Spinal cord (tissue), 10 donors: Measurements from ENCODE around the gene TECPR2. TPM values are rescaled to one million over a fixed set of nuclear protein-coding genes. Genes with fewer than 3 reads are reported as not detected.

Experiments used
- DNase-seq, 6 donors: peaks; one replicate each; pipeline versions ENCODE4 v3.0.0 to v3.0.0-alpha.2; 2013 to 2015; ENCODE audit warnings: low spot score in 6 of 6, low read depth in 4 of 6
- H3K27ac ChIP-seq: one replicate; pipeline ENCODE4 v1.5.1; 2013; ENCODE audit warnings: low read depth, low read length, control low read depth
- H3K27me3 ChIP-seq: one replicate; pipeline ENCODE4 v1.6.1; 2013; ENCODE audit warnings: low read length; ENCODE audit not compliant: control insufficient read depth, insufficient read depth
- H3K36me3 ChIP-seq: one replicate; pipeline ENCODE4 v1.6.1; 2013; ENCODE audit warnings: low read length; ENCODE audit not compliant: control insufficient read depth, insufficient read depth
- H3K4me1 ChIP-seq: one replicate; pipeline ENCODE4 v1.6.1; 2013; ENCODE audit warnings: low read length; ENCODE audit not compliant: control insufficient read depth, insufficient read depth
- H3K4me3 ChIP-seq: one replicate; pipeline ENCODE4 v1.5.1; 2013; ENCODE audit warnings: low read depth, low read length, control low read depth
- H3K9me3 ChIP-seq: one replicate; pipeline ENCODE4 v1.6.1; 2013; ENCODE audit warnings: low read length; ENCODE audit not compliant: control insufficient read depth, insufficient read depth
- WGBS: methylation state at CpG from one replicate; pipeline ENCODE4 v1.1.5; 2013; ENCODE audit warnings: missing lambda C conversion rate; ENCODE audit not compliant: insufficient coverage; 5-methylcytosine and 5-hydroxymethylcytosine counted together
- polyA plus RNA-seq, 2 donors: library from polyadenylated mRNA; unstranded; fragments of 120-200 nt; gene quantifications; one replicate each; pipeline ENCODE4 v1.2.1, GENCODE V29; 2013; ENCODE audit not compliant: insufficient read length in 2 of 2
- total RNA-seq, 2 donors: library from RNA; depleted of rRNA in 1 of 2; stranded (reverse); fragments of 120-200 nt in 1 of 2; fragments of >200 nt in 1 of 2; gene quantifications; one replicate each; pipeline versions ENCODE4 v1.2.3 to v1.2.4, GENCODE V29; 2013 to 2014
- donor health status: healthy.

TECPR2 gene
- total and polyA plus RNA-seq, 4 donors = 19.4 to 48.8 (median 34.6) TPM

GRCh38 chr14:102469261-102469660 is 106.5 kb downstream of the TECPR2 start:
- Histone ChIP-seq H3K4me3 (no peak overlapping the region), H3K36me3 (peaks cover 29% of the 10 kb centered on the region), H3K9me3 (no peaks in the 10 kb centered on the region), H3K27me3 (no peaks in the 10 kb centered on the region), H3K27ac (no peak overlapping the region), H3K4me1 (peaks cover 22% of the 10 kb centered on the region)
- no peak for DNase-seq
- no CpG with 5 or more reads among the region's 1 CpG for WGBS

DNA sequence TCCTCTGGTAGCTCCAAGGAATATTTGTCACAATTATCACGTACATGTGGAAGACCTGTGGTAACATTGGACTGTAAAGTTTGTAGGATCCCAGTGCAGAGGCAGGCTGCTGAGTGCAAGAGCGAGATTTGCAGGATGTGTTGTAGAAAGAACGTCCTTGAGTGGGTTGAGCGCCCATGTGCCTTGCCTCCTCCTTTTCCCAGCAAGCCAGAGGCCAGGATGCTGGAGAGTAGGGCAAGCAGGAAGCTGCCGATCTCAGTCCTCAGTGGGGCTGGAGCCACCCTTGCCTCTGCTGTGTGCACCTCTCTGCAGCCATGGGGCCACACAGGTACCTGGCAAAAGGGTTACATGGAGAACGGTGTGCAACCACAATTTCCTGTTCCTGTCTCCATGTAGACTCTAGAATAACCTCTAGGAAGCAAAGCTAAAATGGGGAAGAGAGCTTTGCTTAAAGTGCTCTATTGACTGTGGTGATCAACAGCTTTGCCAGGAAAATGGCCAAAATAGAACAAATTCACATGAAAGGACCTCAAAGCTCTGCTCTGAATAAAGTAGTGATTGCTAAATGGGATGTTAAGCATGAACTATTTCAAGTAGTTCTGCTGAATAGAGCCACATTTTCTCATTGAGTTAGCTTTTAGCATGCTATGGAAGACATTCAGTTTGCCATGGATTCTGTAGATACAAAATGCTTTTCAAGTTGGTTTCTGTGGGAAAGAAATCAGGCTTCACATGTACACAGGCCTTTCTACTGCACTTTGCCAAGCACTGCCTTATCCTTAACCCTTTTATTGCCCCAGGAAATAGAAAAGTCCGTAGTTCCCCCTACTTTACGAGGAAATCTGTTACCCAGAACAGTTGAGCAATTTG is 109.4 kb downstream of the TECPR2 start:
- no peak overlapping the region for H3K4me3 ChIP-seq
- DNase-seq = peak in 4 of 6 donors; percentile 42 to 82 (median 60)
- H3K27me3 ChIP-seq = no peaks in the 10 kb centered on the region
- H3K9me3 ChIP-seq = no peaks in the 10 kb centered on the region
- peak overlapping the region; percentile 92 for H3K27ac ChIP-seq
- peaks cover 29% of the 10 kb centered on the region for H3K4me1 ChIP-seq
- WGBS = 65% methylated on average over 7 of the region's 8 CpGs
- peaks cover 19% of the 10 kb centered on the region for H3K36me3 ChIP-seq

DNA sequence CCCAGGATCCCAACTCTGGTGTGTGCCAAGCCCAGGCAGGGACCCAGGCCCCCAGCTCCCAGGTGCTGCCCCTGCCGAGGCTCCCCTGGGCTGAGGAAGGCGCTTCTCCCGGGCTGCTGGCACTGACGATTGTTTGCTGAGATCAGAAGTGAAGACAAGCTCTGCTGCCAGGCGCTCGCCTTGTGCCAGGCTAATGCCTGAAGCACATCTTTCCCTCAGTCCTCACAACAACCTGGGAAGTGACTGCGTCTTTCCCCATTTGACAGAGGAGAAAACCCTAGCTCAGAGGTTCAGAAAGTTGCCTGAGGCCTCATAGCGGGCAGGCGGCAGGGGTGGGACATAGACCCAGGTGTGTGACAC is 110.0 kb downstream of the TECPR2 start:
- DNase-seq = peak in 3 of 6 donors; percentile 26 to 89 (median 54)
- H3K9me3 ChIP-seq = no peaks in the 10 kb centered on the region
- H3K36me3 ChIP-seq = peaks cover 16% of the 10 kb centered on the region
- peak overlapping the region; percentile 92 for H3K27ac ChIP-seq
- H3K4me1 ChIP-seq = peaks cover 29% of the 10 kb centered on the region
- no peaks in the 10 kb centered on the region for H3K27me3 ChIP-seq
- no peak overlapping the region for H3K4me3 ChIP-seq
- WGBS = 49% methylated on average over 9 of the region's 9 CpGs

DNA sequence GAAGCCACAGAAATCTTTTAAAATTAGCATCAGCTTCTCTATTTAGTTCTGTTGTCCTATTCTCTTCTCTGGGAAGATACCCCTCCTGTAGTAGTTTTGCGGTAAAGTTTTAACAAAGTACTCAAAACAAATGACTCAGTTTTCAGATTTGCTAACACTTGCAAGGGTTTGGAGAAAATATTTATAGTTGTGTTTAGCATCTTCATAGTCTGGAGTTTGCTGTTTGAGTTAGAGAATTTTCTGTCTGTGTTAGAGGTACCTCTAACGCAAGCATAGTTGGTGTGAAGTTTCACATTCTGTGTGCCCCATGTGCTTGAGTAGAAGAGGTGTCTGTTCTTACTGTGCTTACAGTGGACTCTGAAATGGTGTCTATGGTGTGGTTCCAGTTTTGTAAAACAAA is 110.8 kb downstream of the TECPR2 start:
- Histone ChIP-seq H3K9me3 (no peaks in the 10 kb centered on the region), H3K36me3 (peaks cover 16% of the 10 kb centered on the region), H3K27ac (peak overlapping the region; percentile 92), H3K4me3 (no peak overlapping the region), H3K4me1 (peaks cover 29% of the 10 kb centered on the region), H3K27me3 (no peaks in the 10 kb centered on the region)
- no peak for DNase-seq
- 100% methylated on average over 1 of the region's 2 CpGs for WGBS

DNA sequence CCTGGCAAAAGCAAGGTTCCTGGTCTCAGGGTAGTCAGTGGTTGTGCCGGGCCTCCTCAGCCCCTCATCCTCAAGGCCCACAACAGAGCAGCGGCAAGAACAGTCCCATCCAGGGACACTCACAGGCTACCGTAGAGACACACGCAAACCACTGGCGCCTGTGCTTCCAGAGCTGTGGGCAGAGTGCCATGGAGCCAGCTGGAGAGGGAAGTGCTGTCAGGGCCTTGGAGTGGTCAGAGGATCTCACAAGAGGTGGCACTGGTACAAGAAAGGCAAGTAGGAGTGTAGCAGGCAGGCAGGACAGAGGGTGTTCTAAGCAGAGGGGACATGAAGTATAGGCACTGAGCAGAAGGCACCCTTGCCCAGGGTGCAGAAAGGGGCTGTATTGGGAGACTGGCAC is 112.2 kb downstream of the TECPR2 start:
- Histone ChIP-seq H3K27ac (peak overlapping the region; percentile 81), H3K27me3 (no peaks in the 10 kb centered on the region), H3K9me3 (no peaks in the 10 kb centered on the region)

DNA sequence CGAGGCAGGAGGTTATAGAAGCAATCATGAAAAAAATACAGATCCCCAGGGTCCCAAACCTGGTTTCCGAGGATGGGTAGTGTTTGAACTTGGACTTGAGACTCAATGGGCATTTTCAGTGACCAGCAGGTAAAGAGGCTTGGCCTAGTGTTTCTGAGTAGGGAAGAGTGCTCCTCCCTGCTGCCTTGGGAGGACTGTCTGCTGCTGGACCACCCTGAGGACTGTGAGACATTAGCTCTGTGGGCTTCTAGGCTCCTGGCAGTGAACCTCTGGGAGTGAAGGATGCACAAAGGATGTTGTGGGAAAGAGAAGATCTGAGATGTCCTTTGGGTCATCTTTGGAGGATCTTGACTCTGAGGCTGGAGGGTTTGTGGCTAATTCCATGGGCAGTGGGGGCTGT is 116.4 kb downstream of the TECPR2 start:
- H3K9me3 ChIP-seq = no peaks in the 10 kb centered on the region
- H3K4me1 ChIP-seq = peaks cover 24% of the 10 kb centered on the region
- no peak overlapping the region for H3K27ac ChIP-seq
- H3K4me3 ChIP-seq = no peak overlapping the region
- no peak for DNase-seq
- H3K36me3 ChIP-seq = peaks cover 25% of the 10 kb centered on the region
- WGBS = 95% methylated on average over 2 of the region's 2 CpGs
- H3K27me3 ChIP-seq = no peaks in the 10 kb centered on the region

More for the DNA sequence above, 112.2 kb downstream of the TECPR2 start:
- peaks cover 39% of the 10 kb centered on the region for H3K4me1 ChIP-seq
- WGBS = 39% methylated on average over 5 of the region's 5 CpGs
- peak in 5 of 6 donors; percentile 44 to 84 (median 67) for DNase-seq
- no peak overlapping the region for H3K4me3 ChIP-seq
- H3K36me3 ChIP-seq = peaks cover 21% of the 10 kb centered on the region

DNA sequence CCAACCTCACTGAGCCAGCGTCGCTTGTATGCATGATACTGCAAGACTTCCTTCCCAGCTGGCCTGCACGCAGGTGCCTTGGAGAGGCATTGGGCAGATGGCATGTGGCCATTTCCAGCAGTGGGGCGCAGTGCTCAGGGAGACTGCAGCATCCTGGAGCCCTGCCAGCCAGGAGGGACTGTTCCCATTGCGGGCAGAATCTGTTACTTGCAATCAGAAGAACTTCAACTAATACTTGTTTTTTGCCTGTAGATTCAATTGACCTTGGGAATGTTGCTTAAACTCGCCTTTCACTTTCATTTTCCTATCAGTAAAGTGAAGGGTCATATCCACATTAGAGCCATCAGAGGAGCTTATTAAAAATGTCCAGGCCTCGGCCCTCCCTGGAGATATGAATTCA is 117.0 kb downstream of the TECPR2 start:
- Histone ChIP-seq H3K36me3 (peaks cover 27% of the 10 kb centered on the region), H3K4me3 (no peak overlapping the region), H3K9me3 (no peaks in the 10 kb centered on the region), H3K27me3 (no peaks in the 10 kb centered on the region), H3K27ac (no peak overlapping the region), H3K4me1 (peaks cover 17% of the 10 kb centered on the region)
- DNase-seq = peak in 2 of 6 donors; percentile 64 to 71
- WGBS = 57% methylated on average over 5 of the region's 7 CpGs

DNA sequence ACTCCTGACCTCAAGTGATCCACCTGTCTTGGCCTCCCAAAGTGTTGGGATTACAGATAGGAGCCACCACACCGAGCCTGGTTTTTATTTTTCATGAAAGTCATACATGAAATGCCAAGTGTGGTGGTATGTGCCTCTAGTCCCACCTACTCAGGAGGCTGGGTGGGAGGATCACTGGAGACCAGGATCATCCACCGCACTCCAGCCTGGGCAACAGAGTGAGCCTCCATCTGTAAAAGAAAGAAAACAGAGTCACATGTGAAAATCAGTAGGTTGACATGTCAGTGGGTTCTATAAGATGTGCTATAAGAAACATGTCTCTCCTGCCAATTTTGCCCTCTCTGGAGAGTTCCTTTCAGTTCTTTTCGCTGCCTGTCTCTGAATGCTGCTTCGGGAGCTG is 118.6 kb downstream of the TECPR2 start:
- Histone ChIP-seq H3K9me3 (no peaks in the 10 kb centered on the region), H3K4me3 (no peak overlapping the region), H3K36me3 (peaks cover 31% of the 10 kb centered on the region), H3K27me3 (no peaks in the 10 kb centered on the region), H3K4me1 (peaks cover 12% of the 10 kb centered on the region), H3K27ac (no peak overlapping the region)
- 91% methylated on average over 4 of the region's 4 CpGs for WGBS
- no peak for DNase-seq

GRCh38 chr14:102481791-102482238 is 119.1 kb downstream of the TECPR2 start:
- DNase-seq = no peak
- Histone ChIP-seq H3K27ac (no peak overlapping the region), H3K4me3 (no peak overlapping the region)

GRCh38 chr14:102484316-102484715 is 121.6 kb downstream of the TECPR2 start:
- peaks cover 38% of the 10 kb centered on the region for H3K36me3 ChIP-seq
- H3K4me3 ChIP-seq = no peak overlapping the region
- H3K4me1 ChIP-seq = peaks cover 15% of the 10 kb centered on the region
- no peaks in the 10 kb centered on the region for H3K9me3 ChIP-seq
- no peaks in the 10 kb centered on the region for H3K27me3 ChIP-seq
- WGBS = 83% methylated on average over 4 of the region's 5 CpGs
- no peak overlapping the region for H3K27ac ChIP-seq
- DNase-seq = no peak

More at GRCh38 chr14:102481791-102482238, 119.1 kb downstream of the TECPR2 start:
- Histone ChIP-seq H3K36me3 (peaks cover 35% of the 10 kb centered on the region), H3K27me3 (no peaks in the 10 kb centered on the region), H3K9me3 (no peaks in the 10 kb centered on the region), H3K4me1 (peaks cover 17% of the 10 kb centered on the region)
- 80% methylated on average over 6 of the region's 8 CpGs for WGBS
